HepG2 (cell line): ENCODE measurements around the gene GFER. TPM values are rescaled to one million over a fixed set of nuclear protein-coding genes. Genes with fewer than 3 reads are reported as not detected.

Experiments used
- ATAC-seq: fragments of 200-7000 bp; cut with Tn5 transposase; 3 replicates; pipeline ENCODE4 v1.9.1; 2020; ENCODE audit warnings: mild to moderate bottlenecking, moderate library complexity
- BruUV-seq: library from RNA; stranded (reverse); fragments of 400-500 nt; replicated peaks from 2 replicates; lab custom pipeline; 2021; lab: Mats Ljungman, UMichigan
- CTCF ChIA-PET: fragments of 300-600 bp; formaldehyde crosslinking; extraction: SDS; loops from one replicate; lab custom pipeline; 2021; ENCODE audit warnings: low total read pairs, inconsistent platforms, low intra/inter-chr PET ratio; lab: Yijun Ruan, JAX
- POLR2A ChIA-PET: fragments of 350-600 bp; sonication (Branson Sonifier 250); formaldehyde crosslinking; loops from one replicate; lab custom pipeline; 2020; ENCODE audit warnings: antibody characterized with exemption, inconsistent platforms; lab: Yijun Ruan, JAX
- DNase-seq: peaks from one replicate; pipeline ENCODE4 v3.0.0-alpha.2; 2015; ENCODE audit warnings: low spot score
- FAIRE-seq: peaks from 3 replicates; lab custom pipeline; 2011; peaks lifted over from hg19 to GRCh38; lab: Jason Lieb, UNC
- H2AFZ ChIP-seq: one replicate; pipeline ENCODE4 v1.6.1; 2011; ENCODE audit warnings: low read length, inconsistent platforms
- H3K27ac ChIP-seq: fragments of 300-600 bp; 3 replicates; pipeline ENCODE4 v1.8.0; 2011; ENCODE audit warnings: mixed run types, mild to moderate bottlenecking, mixed read lengths, low read length, inconsistent platforms; ENCODE audit not compliant: insufficient read depth; ENCODE audit errors: extremely low read length
- H3K27me3 ChIP-seq, 2 experiments: fragments of 200-600 bp in 1 of 2; 2 replicates in 1 of 2; 3 replicates in 1 of 2; pipeline versions ENCODE4 v1.6.0 to v1.8.0; 2011; ENCODE audit warnings: low read length in 2 of 2, mild to moderate bottlenecking in 2 of 2, moderate library complexity in 2 of 2, inconsistent platforms in 1 of 2; ENCODE audit not compliant: insufficient read depth in 2 of 2, control insufficient read depth in 1 of 2
- H3K36me3 ChIP-seq, 2 experiments: fragments of 200-600 bp in 1 of 2; replicated peaks in 1 of 2; 2 replicates in 1 of 2; 3 replicates in 1 of 2; pipeline versions ENCODE4 v1.5.1 to v1.8.0; 2011; ENCODE audit warnings: low read length in 2 of 2, inconsistent platforms in 1 of 2; ENCODE audit not compliant: insufficient read depth in 2 of 2, control insufficient read depth in 1 of 2
- H3K4me1 ChIP-seq: 2 replicates; pipeline ENCODE4 v1.5.1; 2012; ENCODE audit warnings: low read length, inconsistent platforms; ENCODE audit not compliant: insufficient read depth
- H3K4me2 ChIP-seq: 2 replicates; pipeline ENCODE4 v1.6.0; 2011; ENCODE audit warnings: low read depth, low read length, inconsistent platforms
- H3K4me3 ChIP-seq, 3 experiments: fragments of 200-600 bp in 1 of 3; sonication (generic), shearing (Covaris generic) in 1 of 3; replicated peaks in 1 of 3; 2 replicates each; pipeline ENCODE4 v1.5.1; 2011 to 2016; ENCODE audit warnings: low read length in 3 of 3, inconsistent platforms in 2 of 3, low read depth in 2 of 3, mild to moderate bottlenecking in 2 of 3, control low read depth in 1 of 3, mixed read lengths in 1 of 3; ENCODE audit not compliant: insufficient read depth in 1 of 3
- H3K79me2 ChIP-seq: one replicate; pipeline ENCODE4 v1.6.1; 2011; ENCODE audit warnings: low read length, inconsistent platforms; ENCODE audit not compliant: insufficient read depth
- H3K9ac ChIP-seq: 2 replicates; pipeline ENCODE4 v1.6.0; 2011; ENCODE audit warnings: mild to moderate bottlenecking, low read depth, low read length, inconsistent platforms; ENCODE audit not compliant: insufficient read depth
- H3K9me3 ChIP-seq: 2 replicates; pipeline ENCODE4 v1.5.1; 2012; ENCODE audit warnings: mild to moderate bottlenecking, low read length
- H4K20me1 ChIP-seq: 2 replicates; pipeline ENCODE4 v1.6.0; 2011; ENCODE audit warnings: inconsistent platforms, mild to moderate bottlenecking, low read length, moderate library complexity; ENCODE audit not compliant: insufficient read depth
- ATF7 ChIP-seq, 2 experiments: fragments of 450-650 bp in 1 of 2; sonication (generic) in 1 of 2; formaldehyde crosslinking in 1 of 2; IDR thresholded peaks; 2 replicates each; pipeline versions ENCODE4 v1.4.0 to v1.6.1; 2016 to 2020; ENCODE audit warnings: antibody characterized with exemption in 1 of 2, mild to moderate bottlenecking in 1 of 2, missing genetic modification reagents in 1 of 2
- KDM6A ChIP-seq: IDR thresholded peaks from 2 replicates; pipeline ENCODE4 v1.6.1; 2016; ENCODE audit warnings: low read depth
- MNT ChIP-seq: fragments of 450-650 bp; IDR thresholded peaks from 2 replicates; pipeline ENCODE4 v1.6.1; 2016
- ONECUT2 ChIP-seq: sonication (generic); formaldehyde crosslinking; IDR thresholded peaks from 2 replicates; pipeline ENCODE4 v1.4.0; 2020; ENCODE audit warnings: missing genetic modification reagents
- RBFOX2 ChIP-seq: fragments of 200-400 bp; formaldehyde crosslinking; IDR thresholded peaks from 2 replicates; pipeline ENCODE4 v1.6.1; 2017; ENCODE audit warnings: low read depth, mild to moderate bottlenecking, low read length
- ZNF609 ChIP-seq: sonication (generic); formaldehyde crosslinking; IDR thresholded peaks from 2 replicates; pipeline ENCODE4 v1.4.0; 2020; ENCODE audit warnings: mild to moderate bottlenecking, missing genetic modification reagents, borderline replicate concordance
- ZNF772 ChIP-seq: sonication (generic); formaldehyde crosslinking; IDR thresholded peaks from 2 replicates; pipeline ENCODE4 v1.5.0; 2020; ENCODE audit warnings: mild to moderate bottlenecking, missing genetic modification reagents
- ZNF841 ChIP-seq: sonication (generic); formaldehyde crosslinking; IDR thresholded peaks from 2 replicates; pipeline ENCODE4 v1.8.1; 2023; ENCODE audit warnings: missing genetic modification reagents, borderline replicate concordance
- ZNF891 ChIP-seq: sonication (generic); formaldehyde crosslinking; IDR thresholded peaks from 2 replicates; pipeline ENCODE4 v1.5.0; 2020; ENCODE audit warnings: mild to moderate bottlenecking, missing genetic modification reagents
- WGBS: methylation state at CpG from one replicate; pipeline ENCODE4 v1.1.6; 2017; ENCODE audit warnings: low lambda C conversion rate; 5-methylcytosine and 5-hydroxymethylcytosine counted together
- in situ Hi-C: cut with HindIII; loops from 2 replicates; pipeline ENCODE4 v1.10.0; 2017; ENCODE audit warnings: low pct_unique_long_range_greater_than_20kb; ENCODE audit not compliant: extremely low pct_ligation_motif_present
- intact Hi-C: fragments of 100-400 bp; cut with micrococcal nuclease; formaldehyde crosslinking; loops from one replicate; pipeline ENCODE4 v1.10.0; 2022; ENCODE audit not compliant: unreplicated experiment
- polyA plus RNA-seq, 8 experiments: library from polyadenylated mRNA; depleted of rRNA in 3 of 8; stranded (reverse) in 7 of 8; unstranded in 1 of 8; fragments of >200 nt; fragmentation: Illumina TruSeq in 4 of 8; extraction: Trizol in 4 of 8; gene quantifications; 2 replicates each; pipeline versions ENCODE4 v1.2.1 to v1.2.3, GENCODE V29; 2011 to 2016; ENCODE audit warnings: low read depth in 4 of 8, missing spikeins in 1 of 8, mixed read lengths in 1 of 8; ENCODE audit not compliant: insufficient read depth in 1 of 8
- total RNA-seq, 5 experiments: library from RNA; depleted of rRNA; stranded (reverse); fragments of >200 nt; fragmentation: Illumina TruSeq; extraction: Trizol; gene quantifications; 2 replicates each; pipeline ENCODE4 v1.2.3, GENCODE V29; 2016; ENCODE audit warnings: low read depth in 1 of 5

The GFER gene
- total and polyA plus RNA-seq, 2 of the 13 experiments (the other 11 are each of a cell fraction or from before 2014, with no cell fraction given), result 28.6 to 71.7 TPM

GRCh38 chr16:2006317-2006716, 22.3 kb downstream of the GFER start:
- in situ Hi-C loops, result no loop called here
- ATAC-seq (no peak), DNase-seq (no peak), FAIRE-seq (no peak)
- Histone ChIP-seq H3K9me3 (no peaks in the 10 kb centered on the region), H3K4me1 (peaks cover 57% of the 10 kb centered on the region), H3K4me2 (no peak overlapping the region), H3K79me2 (peaks cover 52% of the 10 kb centered on the region), H3K9ac (no peak overlapping the region), H3K27me3 (no peaks in the 10 kb centered on the region), H2AFZ (no peak overlapping the region), H3K27ac (no peak overlapping the region), H4K20me1 (peaks cover 18% of the 10 kb centered on the region; the same call in 1 of the 2 replicates), H3K36me3 (peaks cover 11 to 22% of the 10 kb centered on the region in 2 experiments; a peak in 4 of 5 replicates), H3K4me3 (no peak overlapping the region)
- POLR2A ChIA-PET, result no interaction called here
- intact Hi-C loops, result no loop called here
- 95% methylated on average over 7 of the region's 8 CpGs for whole genome bisulfite sequencing
- BruUV-seq, result no TSS peak
- TF ChIP-seq ONECUT2, result no peak
- TF ChIP-seq ATF7 (IDR thresholded peaks at IDR 0.05), result no peak
- TF ChIP-seq ATF7 (CRISPR knock-in tag; IDR thresholded peaks at IDR 0.05), result no peak
- CTCF ChIA-PET, result no interaction called here

- peak overlapping the region; percentile 83 for H3K4me2 ChIP-seq
- in situ Hi-C loops, result no loop called here
- no peak for TF ChIP-seq ZNF841 (CRISPR knock-in tag)
- TF ChIP-seq ZNF609 (CRISPR knock-in tag), result no peak
- TF ChIP-seq ZNF772 (CRISPR knock-in tag), result no peak
- TF ChIP-seq KDM6A, result no peak
- 0 out of 2 replicates have a peak, but pooled peaks have one; percentile 30 for TF ChIP-seq RBFOX2
- TF ChIP-seq MNT, result peak; percentile 71
- TF ChIP-seq ZNF891 (CRISPR knock-in tag), result no peak
These were observed 23.3 kb downstream of the GFER start for GRCh38 chr16:2007081-2007836.

More at GRCh38 chr16:2007081-2007836, 23.3 kb downstream of the GFER start:
- ChIA-PET POLR2A (interaction anchor here (1.0 to 2.1 kb wide), 6 partner anchors 17 to 243 kb away, joined by 3 to 16 read pairs (median 6); partner anchors contain the start of genes RPS2 and TRAF7), CTCF (no interaction called here)
- BruUV-seq, result no TSS peak
- 88% methylated on average over 9 of the region's 16 CpGs for WGBS
- Histone ChIP-seq H3K4me1 (peaks cover 66% of the 10 kb centered on the region), H4K20me1 (peaks cover 18% of the 10 kb centered on the region; the same call in 1 of the 2 replicates), H3K4me3 (peak overlapping the region in 2 of 3 experiments; percentile 76 to 79; a peak in 5 of 6 replicates), H3K79me2 (peaks cover 52% of the 10 kb centered on the region), H3K36me3 (peaks cover 4 to 12% of the 10 kb centered on the region in 2 experiments; a peak in 2 of 5 replicates), H3K27ac (no peak overlapping the region), H3K27me3 (no peaks in the 10 kb centered on the region), H2AFZ (no peak overlapping the region), H3K9me3 (no peaks in the 10 kb centered on the region), H3K9ac (peak overlapping the region; percentile 93; the same call in 1 of the 2 replicates)
- ATAC-seq (no peak), DNase-seq (no peak), FAIRE-seq (no peak)
- intact Hi-C loops, result no loop called here
